ENCODE results near the gene ROPN1L. TPM values are rescaled to one million over a fixed set of nuclear protein-coding genes. Genes with fewer than 3 reads are reported as not detected.

ROPN1L gene
- total and polyA plus RNA-seq, 10 of the 15 experiments (the other 5 are each of a cell fraction or from before 2014, with no cell fraction given) = 0.07 to 0.38 (median 0.22) TPM; not detected in 6

GRCh38 chr5:10431415-10431814 lies 10.3 kb upstream of the ROPN1L start:
- Histone ChIP-seq H3K4me1 (ENCODE audit: control insufficient read depth, insufficient read depth, low read length) (no peaks in the 10 kb centered on the region), H3K9ac (ENCODE audit: control insufficient read depth, insufficient read depth, low read length) (no peak overlapping the region), H3K27me3 (replicated peaks in 1 of 2; ENCODE audit: control insufficient read depth in 2 of 2, insufficient read depth in 2 of 2, low read length in 1 of 2) (no peaks in the 10 kb centered on the region), H3K27ac (ENCODE audit: control insufficient read depth, insufficient read depth) (no peak overlapping the region), H3K36me3 (ENCODE audit: control insufficient read depth in 2 of 2, insufficient read depth in 2 of 2, low read length in 1 of 2) (peaks cover 5 to 15% of the 10 kb centered on the region in 2 experiments), H4K20me1 (ENCODE audit: control insufficient read depth, insufficient read depth) (no peaks in the 10 kb centered on the region), H3K79me2 (ENCODE audit: control insufficient read depth, insufficient read depth, low read length) (no peaks in the 10 kb centered on the region), H3K4me2 (ENCODE audit: control insufficient read depth, insufficient read depth) (no peak overlapping the region), H3K9me3 (replicated peaks; ENCODE audit: control insufficient read depth, insufficient read depth, low read length) (no peaks in the 10 kb centered on the region), H3K4me3 (no peak overlapping the region), H2AFZ (ENCODE audit: control insufficient read depth, low read depth, low read length) (no peak overlapping the region)
- intact Hi-C loops (cut with micrococcal nuclease; ENCODE audit: unreplicated experiment) (no loop called here), in situ Hi-C loops (cut with MboI) (no loop called here)
- FAIRE-seq (no peak), ATAC-seq (no peak), DNase-seq (ENCODE audit: low read depth, low spot score) (no peak)
- POLR2A ChIA-PET = no interaction called here
- WGBS (ENCODE audit: insufficient coverage, insufficient replicate concordance, low lambda C conversion rate, missing lambda C conversion rate) = 62% methylated on average over 1 of the region's 1 CpG
- RAD21 ChIA-PET (ENCODE audit: unreplicated experiment) = no interaction called here
- no TSS peak for BruUV-seq (replicated peaks)
- CTCF ChIA-PET = no interaction called here
- SMC1A ChIA-PET (ENCODE audit: uncharacterized antibody, unreplicated experiment) = no interaction called here
- TF ChIP-seq ZNF24 (IDR thresholded peaks at IDR 0.05) (no peak), ZNF687 (IDR thresholded peaks at IDR 0.05) (no peak), RAD51 (IDR thresholded peaks at IDR 0.05) (no peak), CEBPB (IDR thresholded peaks at IDR 0.05; ENCODE audit: borderline replicate concordance in 1 of 2, low read depth in 2 of 2, low read length in 2 of 2) (no peak), GATAD2B (conservative IDR thresholded peaks at IDR 0.05; ENCODE audit: low read depth) (no peak), EZH2 (IDR thresholded peaks at IDR 0.05; ENCODE audit: borderline replicate concordance, control insufficient read depth, low read depth, low read length) (no peak), IRF4 (IDR thresholded peaks at IDR 0.05; ENCODE audit: low read depth, low read length) (no peak), POLR2A (IDR thresholded peaks at IDR 0.05; ENCODE audit: low read depth, low read length) (no peak), E2F4 (IDR thresholded peaks at IDR 0.05; ENCODE audit: low read depth, low read length) (no peak), E2F8 (IDR thresholded peaks at IDR 0.05; ENCODE audit: low read depth, partially characterized antibody) (no peak), ZNF217 (IDR thresholded peaks at IDR 0.05) (no peak), BCL3 (IDR thresholded peaks at IDR 0.05; ENCODE audit: borderline replicate concordance, insufficient read depth, low read depth, low read length, poor library complexity, severe bottlenecking) (no peak), SUZ12 (IDR thresholded peaks at IDR 0.05; ENCODE audit: unreplicated experiment) (no peak), CHD2 (IDR thresholded peaks at IDR 0.05; ENCODE audit: borderline replicate concordance, low read depth, low read length) (no peak), SUPT20H (IDR thresholded peaks at IDR 0.05; ENCODE audit: borderline replicate concordance, control insufficient read depth, low read depth, low read length) (no peak), SMC3 (IDR thresholded peaks at IDR 0.05; ENCODE audit: borderline replicate concordance, low read length) (no peak)

All from GM12878 (cell line).